ENCODE measurements around the gene GET3. TPM values are rescaled to one million over a fixed set of nuclear protein-coding genes. Genes with fewer than 3 reads are reported as not detected.

Gene GET3
- total and polyA plus RNA-seq, 2 of the 13 experiments (the other 11 are each of a cell fraction or from before 2014, with no cell fraction given): 57.7 to 59.4 TPM

DNA sequence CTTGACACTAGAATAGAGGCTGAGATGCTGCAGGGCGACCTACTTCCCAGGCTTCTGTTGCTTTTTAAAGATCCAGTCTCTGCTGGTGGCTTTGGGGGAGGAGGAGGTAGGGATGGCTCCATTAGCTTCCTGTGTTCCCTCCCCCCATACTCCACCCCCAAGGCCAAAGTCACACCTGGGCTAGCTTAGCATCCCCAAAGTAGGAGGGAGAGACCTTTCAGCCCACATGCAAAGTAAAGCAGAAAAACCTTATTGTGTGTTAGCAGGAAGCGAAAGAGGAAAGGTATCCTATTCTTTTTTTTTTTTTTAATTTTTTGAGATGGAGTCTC lies 10.3 kb upstream of the GET3 start:
- H2AFZ ChIP-seq (ENCODE audit: low read length): no peak overlapping the region
- H4K20me1 ChIP-seq (ENCODE audit: insufficient read depth, low read length): peaks cover 4% of the 10 kb centered on the region; the same call in 1 of the 2 replicates
- no peaks in the 10 kb centered on the region for H3K9me3 ChIP-seq (ENCODE audit: low read length)
- intact Hi-C loops (cut with micrococcal nuclease; ENCODE audit: unreplicated experiment) (no loop called here), in situ Hi-C loops (cut with HindIII; ENCODE audit: extremely low pct_ligation_motif_present, low pct_unique_long_range_greater_than_20kb) (no loop called here)
- DNase-seq (ENCODE audit: low spot score) (no peak), ATAC-seq (no peak), FAIRE-seq (no peak)
- ChIA-PET CTCF (ENCODE audit: low intra/inter-chr PET ratio, low total read pairs) (no interaction called here), POLR2A (no interaction called here)
- H3K27ac ChIP-seq (ENCODE audit: extremely low read length, insufficient read depth, low read length): no peak overlapping the region
- 100% methylated on average over 2 of the region's 2 CpGs for WGBS (ENCODE audit: low lambda C conversion rate)
- no peak for TF ChIP-seq ZZZ3 (CRISPR knock-in tag; IDR thresholded peaks at IDR 0.05; ENCODE audit: borderline replicate concordance)
- TF ChIP-seq ZNF598 (CRISPR knock-in tag; IDR thresholded peaks at IDR 0.05; ENCODE audit: borderline replicate concordance): no peak
- no peak for TF ChIP-seq ETV5 (CRISPR knock-in tag; IDR thresholded peaks at IDR 0.05; ENCODE audit: borderline replicate concordance)
- TF ChIP-seq, protein P1, sequence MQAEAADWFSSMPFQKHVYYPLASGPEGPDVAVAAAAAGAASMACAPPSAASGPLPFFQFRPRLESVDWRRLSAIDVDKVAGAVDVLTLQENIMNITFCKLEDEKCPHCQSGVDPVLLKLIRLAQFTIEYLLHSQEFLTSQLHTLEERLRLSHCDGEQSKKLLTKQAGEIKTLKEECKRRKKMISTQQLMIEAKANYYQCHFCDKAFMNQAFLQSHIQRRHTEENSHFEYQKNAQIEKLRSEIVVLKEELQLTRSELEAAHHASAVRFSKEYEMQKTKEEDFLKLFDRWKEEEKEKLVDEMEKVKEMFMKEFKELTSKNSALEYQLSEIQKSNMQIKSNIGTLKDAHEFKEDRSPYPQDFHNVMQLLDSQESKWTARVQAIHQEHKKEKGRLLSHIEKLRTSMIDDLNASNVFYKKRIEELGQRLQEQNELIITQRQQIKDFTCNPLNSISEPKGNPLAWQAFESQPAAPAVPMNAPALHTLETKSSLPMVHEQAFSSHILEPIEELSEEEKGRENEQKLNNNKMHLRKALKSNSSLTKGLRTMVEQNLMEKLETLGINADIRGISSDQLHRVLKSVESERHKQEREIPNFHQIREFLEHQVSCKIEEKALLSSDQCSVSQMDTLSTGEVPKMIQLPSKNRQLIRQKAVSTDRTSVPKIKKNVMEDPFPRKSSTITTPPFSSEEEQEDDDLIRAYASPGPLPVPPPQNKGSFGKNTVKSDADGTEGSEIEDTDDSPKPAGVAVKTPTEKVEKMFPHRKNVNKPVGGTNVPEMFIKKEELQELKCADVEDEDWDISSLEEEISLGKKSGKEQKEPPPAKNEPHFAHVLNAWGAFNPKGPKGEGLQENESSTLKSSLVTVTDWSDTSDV (CRISPR knock-in tag; IDR thresholded peaks at IDR 0.05): no peak
- no peak for TF ChIP-seq ZNF816 (CRISPR knock-in tag; IDR thresholded peaks at IDR 0.05; ENCODE audit: borderline replicate concordance)
- no peak for TF ChIP-seq SOX13 (IDR thresholded peaks at IDR 0.05)
- no peak for TF ChIP-seq SOX13 (CRISPR knock-in tag; conservative IDR thresholded peaks at IDR 0.05 in 1 of 2, IDR thresholded peaks at IDR 0.05 in 1 of 2)
- no peak for TF ChIP-seq ELF4 (CRISPR knock-in tag; IDR thresholded peaks at IDR 0.05; ENCODE audit: borderline replicate concordance)
- peaks cover 17 to 27% of the 10 kb centered on the region in 2 experiments for H3K36me3 ChIP-seq (replicated peaks in 1 of 2; ENCODE audit: control insufficient read depth in 1 of 2, insufficient read depth in 2 of 2, low read length in 2 of 2)
- H3K4me3 ChIP-seq (replicated peaks in 1 of 3; ENCODE audit: insufficient read depth in 1 of 3, low read depth in 2 of 3, low read length in 3 of 3): no peak overlapping the region
- H3K4me2 ChIP-seq (ENCODE audit: low read depth, low read length): no peak overlapping the region
- no TSS peak for BruUV-seq (replicated peaks)
- no peak overlapping the region for H3K9ac ChIP-seq (ENCODE audit: insufficient read depth, low read depth, low read length)
- no peaks in the 10 kb centered on the region; a peak in 1 of 5 replicates for H3K27me3 ChIP-seq (ENCODE audit: control insufficient read depth in 1 of 2, insufficient read depth in 2 of 2, low read length in 2 of 2)
- peaks cover 26% of the 10 kb centered on the region for H3K79me2 ChIP-seq (ENCODE audit: insufficient read depth, low read length)
- H3K4me1 ChIP-seq (ENCODE audit: insufficient read depth, low read length): peaks cover 17% of the 10 kb centered on the region

Data from HepG2 (cell line).